GM18505 (cell line): ENCODE results near the gene ZFP62.
A peak's percentile ranks its signal among the peaks of the same experiment; 100 is the strongest.

Experiments used
- ATAC-seq: cut with Tn5 transposase; IDR thresholded peaks from one replicate; pipeline ENCODE4 v1.9.1; 2021; ENCODE audit not compliant: unreplicated experiment
- POLR2A ChIP-seq: IDR thresholded peaks from 4 replicates; pipeline ENCODE4 v1.6.1; 2011; ENCODE audit warnings: borderline replicate concordance; ENCODE audit not compliant: insufficient read depth, insufficient read length; ENCODE audit errors: extremely low read depth

ZFP62 gene

GRCh38 chr5:180804129-180804618 lies 56.9 kb downstream of the ZFP62 start:
- ATAC-seq, result peak; percentile 1
- no peak for TF ChIP-seq POLR2A

GRCh38 chr5:180803181-180804128 lies 57.6 kb downstream of the ZFP62 start:
- peak; percentile 57 for ATAC-seq
- TF ChIP-seq POLR2A, result peak; percentile 78

- peak; percentile 48 for ATAC-seq
- TF ChIP-seq POLR2A, result peak; percentile 76
These were observed 58.5 kb downstream of the ZFP62 start, which contains the start of gene MGAT1 for GRCh38 chr5:180802325-180803180. Gene MGAT1, minus strand, starts transcription at chr5:180802806. Its CDS starts 9,835 bp downstream, at chr5:180792971.

- TF ChIP-seq POLR2A, result no peak
- no peak for ATAC-seq
These were observed 59.3 kb downstream of the ZFP62 start for GRCh38 chr5:180801596-180802324.

GRCh38 chr5:180799902-180800801 lies 60.9 kb downstream of the ZFP62 start:
- no peak for TF ChIP-seq POLR2A
- no peak for ATAC-seq

- ATAC-seq, result no peak
These were observed 61.9 kb downstream of the ZFP62 start for GRCh38 chr5:180799194-180799593.

GRCh38 chr5:180798193-180798592 lies 62.9 kb downstream of the ZFP62 start:
- no peak for ATAC-seq

More at GRCh38 chr5:180799194-180799593, 61.9 kb downstream of the ZFP62 start:
- no peak for TF ChIP-seq POLR2A

More at GRCh38 chr5:180798193-180798592, 62.9 kb downstream of the ZFP62 start:
- no peak for TF ChIP-seq POLR2A
